Measurements from ENCODE around the gene KAZN. TPM values are rescaled to one million over a fixed set of nuclear protein-coding genes. Genes with fewer than 3 reads are reported as not detected.

The KAZN gene
- polyA plus RNA-seq, 1 donor (not counting 4 experiments of a cell fraction or from before 2014, with no cell fraction given), result 5.9 TPM

GRCh38 chr1:15002325-15002724 lies 403.8 kb downstream of the KAZN start:
- no peak overlapping the region for H3K4me2 ChIP-seq (ENCODE audit: control insufficient read depth, extremely low read depth, insufficient read depth, low read depth, low read length)
- TF ChIP-seq, protein P1, sequence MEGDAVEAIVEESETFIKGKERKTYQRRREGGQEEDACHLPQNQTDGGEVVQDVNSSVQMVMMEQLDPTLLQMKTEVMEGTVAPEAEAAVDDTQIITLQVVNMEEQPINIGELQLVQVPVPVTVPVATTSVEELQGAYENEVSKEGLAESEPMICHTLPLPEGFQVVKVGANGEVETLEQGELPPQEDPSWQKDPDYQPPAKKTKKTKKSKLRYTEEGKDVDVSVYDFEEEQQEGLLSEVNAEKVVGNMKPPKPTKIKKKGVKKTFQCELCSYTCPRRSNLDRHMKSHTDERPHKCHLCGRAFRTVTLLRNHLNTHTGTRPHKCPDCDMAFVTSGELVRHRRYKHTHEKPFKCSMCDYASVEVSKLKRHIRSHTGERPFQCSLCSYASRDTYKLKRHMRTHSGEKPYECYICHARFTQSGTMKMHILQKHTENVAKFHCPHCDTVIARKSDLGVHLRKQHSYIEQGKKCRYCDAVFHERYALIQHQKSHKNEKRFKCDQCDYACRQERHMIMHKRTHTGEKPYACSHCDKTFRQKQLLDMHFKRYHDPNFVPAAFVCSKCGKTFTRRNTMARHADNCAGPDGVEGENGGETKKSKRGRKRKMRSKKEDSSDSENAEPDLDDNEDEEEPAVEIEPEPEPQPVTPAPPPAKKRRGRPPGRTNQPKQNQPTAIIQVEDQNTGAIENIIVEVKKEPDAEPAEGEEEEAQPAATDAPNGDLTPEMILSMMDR (optimal IDR thresholded peaks at IDR 0.05 in 1 of 3, IDR thresholded peaks at IDR 0.05 in 1 of 3, conservative IDR thresholded peaks at IDR 0.05 in 1 of 3; ENCODE audit: extremely low read depth in 1 of 3, insufficient read depth in 2 of 3, low read length in 3 of 3), result no peak
- no peak for TF ChIP-seq EZH2 (IDR thresholded peaks at IDR 0.05; ENCODE audit: low read length)
- H3K27me3 ChIP-seq (ENCODE audit: control insufficient read depth, extremely low read depth, insufficient read depth, low read length), result no peaks in the 10 kb centered on the region
- dilution Hi-C loops (cut with MboI; ENCODE audit: extremely low pct_ligation_motif_present, low sequenced_read_pairs), result no loop called here
- H3K36me3 ChIP-seq (ENCODE audit: control insufficient read depth in 2 of 2, extremely low read depth in 1 of 2, insufficient read depth in 2 of 2, low read length in 2 of 2), result peaks cover 0 to 4% of the 10 kb centered on the region in 2 experiments
- no peak overlapping the region for H3K9ac ChIP-seq (ENCODE audit: control insufficient read depth, extremely low read depth, insufficient read depth, low read length)
- no peaks in the 10 kb centered on the region for H3K9me3 ChIP-seq (ENCODE audit: control insufficient read depth, low read depth, low read length)
- FAIRE-seq (no peak), DNase-seq (ENCODE audit: low read depth, low spot score) (no peak)
- H4K20me1 ChIP-seq (ENCODE audit: control insufficient read depth, extremely low read depth, insufficient read depth, low read length), result peaks cover 3% of the 10 kb centered on the region
- H3K4me3 ChIP-seq (ENCODE audit: control insufficient read depth in 2 of 3, extremely low read depth in 1 of 3, insufficient read depth in 2 of 3, low read depth in 1 of 3, low read length in 3 of 3), result no peak overlapping the region
- no peak overlapping the region for H2AFZ ChIP-seq (ENCODE audit: control insufficient read depth, low read length)
- no peak overlapping the region for H3K27ac ChIP-seq (ENCODE audit: control insufficient read depth, insufficient read depth, low read length)
- H3K79me2 ChIP-seq (ENCODE audit: control insufficient read depth, insufficient read depth, low read length), result peaks cover 25% of the 10 kb centered on the region
- H3K4me1 ChIP-seq (ENCODE audit: control insufficient read depth, extremely low read depth, insufficient read depth, low read length), result no peaks in the 10 kb centered on the region
- no peaks in the 10 kb centered on the region for H3K9me1 ChIP-seq (ENCODE audit: control insufficient read depth, extremely low read depth, insufficient read depth, low read length)

GRCh38 chr1:15004396-15004795 lies 405.9 kb downstream of the KAZN start:
- DNase-seq (ENCODE audit: low read depth, low spot score) (no peak), FAIRE-seq (no peak)
- Histone ChIP-seq H3K4me2 (ENCODE audit: control insufficient read depth, extremely low read depth, insufficient read depth, low read depth, low read length) (no peak overlapping the region), H3K9me3 (ENCODE audit: control insufficient read depth, low read depth, low read length) (no peaks in the 10 kb centered on the region), H3K27me3 (ENCODE audit: control insufficient read depth, extremely low read depth, insufficient read depth, low read length) (no peaks in the 10 kb centered on the region), H3K36me3 (ENCODE audit: control insufficient read depth in 2 of 2, extremely low read depth in 1 of 2, insufficient read depth in 2 of 2, low read length in 2 of 2) (peaks cover 0 to 8% of the 10 kb centered on the region in 2 experiments), H3K9ac (ENCODE audit: control insufficient read depth, extremely low read depth, insufficient read depth, low read length) (no peak overlapping the region), H3K4me3 (ENCODE audit: control insufficient read depth in 2 of 3, extremely low read depth in 1 of 3, insufficient read depth in 2 of 3, low read depth in 1 of 3, low read length in 3 of 3) (no peak overlapping the region), H3K9me1 (ENCODE audit: control insufficient read depth, extremely low read depth, insufficient read depth, low read length) (no peaks in the 10 kb centered on the region), H2AFZ (ENCODE audit: control insufficient read depth, low read length) (no peak overlapping the region), H3K79me2 (ENCODE audit: control insufficient read depth, insufficient read depth, low read length) (peaks cover 17% of the 10 kb centered on the region), H3K4me1 (ENCODE audit: control insufficient read depth, extremely low read depth, insufficient read depth, low read length) (no peaks in the 10 kb centered on the region), H3K27ac (ENCODE audit: control insufficient read depth, insufficient read depth, low read length) (no peak overlapping the region), H4K20me1 (ENCODE audit: control insufficient read depth, extremely low read depth, insufficient read depth, low read length) (peaks cover 3% of the 10 kb centered on the region)
- dilution Hi-C loops (cut with MboI; ENCODE audit: extremely low pct_ligation_motif_present, low sequenced_read_pairs), result no loop called here
- TF ChIP-seq EZH2 (IDR thresholded peaks at IDR 0.05; ENCODE audit: low read length), result no peak
- TF ChIP-seq, protein P1 (optimal IDR thresholded peaks at IDR 0.05 in 1 of 3, IDR thresholded peaks at IDR 0.05 in 1 of 3, conservative IDR thresholded peaks at IDR 0.05 in 1 of 3; ENCODE audit: extremely low read depth in 1 of 3, insufficient read depth in 2 of 3, low read length in 3 of 3), result no peak
